GM21367 (cell line): ENCODE results near the gene TAAR2.
"Not testable (repeated sequence)": the region's sequence is repeated elsewhere in the genome, so short reads cannot be mapped to it uniquely, and the experiment has no call there.

ENCODE experiments used
- ATAC-seq: cut with Tn5 transposase; IDR thresholded peaks from one replicate; pipeline ENCODE4 v1.9.1; 2021; ENCODE audit not compliant: unreplicated experiment

The TAAR2 gene, protein sequence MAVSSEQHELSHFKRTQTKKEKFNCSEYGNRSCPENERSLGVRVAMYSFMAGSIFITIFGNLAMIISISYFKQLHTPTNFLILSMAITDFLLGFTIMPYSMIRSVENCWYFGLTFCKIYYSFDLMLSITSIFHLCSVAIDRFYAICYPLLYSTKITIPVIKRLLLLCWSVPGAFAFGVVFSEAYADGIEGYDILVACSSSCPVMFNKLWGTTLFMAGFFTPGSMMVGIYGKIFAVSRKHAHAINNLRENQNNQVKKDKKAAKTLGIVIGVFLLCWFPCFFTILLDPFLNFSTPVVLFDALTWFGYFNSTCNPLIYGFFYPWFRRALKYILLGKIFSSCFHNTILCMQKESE

DNA sequence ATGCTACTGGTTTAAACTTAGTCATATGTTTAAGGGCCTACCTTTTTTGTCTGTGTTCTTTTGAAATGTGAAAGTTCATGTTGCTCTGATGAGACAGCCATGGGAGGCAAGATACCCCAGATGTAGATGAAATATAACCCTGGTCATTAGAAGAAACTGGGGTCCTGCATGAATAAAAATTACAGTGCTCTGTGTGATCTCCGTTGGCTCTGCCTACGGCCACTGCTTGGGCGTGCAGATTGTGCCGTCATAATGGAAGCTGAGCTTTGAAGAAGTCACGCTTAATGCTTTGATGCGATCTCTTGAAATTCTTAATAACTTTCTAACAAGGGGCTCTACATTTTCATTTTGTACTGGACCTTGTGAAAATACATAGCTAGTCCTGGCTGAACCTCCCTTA is at the start of gene TAAR2:
Gene TAAR2 (minus strand): TSS at position 101 of the 400 bp plus-strand sequence. CDS start 0 bp downstream, at position 101.
- no peak for ATAC-seq

DNA sequence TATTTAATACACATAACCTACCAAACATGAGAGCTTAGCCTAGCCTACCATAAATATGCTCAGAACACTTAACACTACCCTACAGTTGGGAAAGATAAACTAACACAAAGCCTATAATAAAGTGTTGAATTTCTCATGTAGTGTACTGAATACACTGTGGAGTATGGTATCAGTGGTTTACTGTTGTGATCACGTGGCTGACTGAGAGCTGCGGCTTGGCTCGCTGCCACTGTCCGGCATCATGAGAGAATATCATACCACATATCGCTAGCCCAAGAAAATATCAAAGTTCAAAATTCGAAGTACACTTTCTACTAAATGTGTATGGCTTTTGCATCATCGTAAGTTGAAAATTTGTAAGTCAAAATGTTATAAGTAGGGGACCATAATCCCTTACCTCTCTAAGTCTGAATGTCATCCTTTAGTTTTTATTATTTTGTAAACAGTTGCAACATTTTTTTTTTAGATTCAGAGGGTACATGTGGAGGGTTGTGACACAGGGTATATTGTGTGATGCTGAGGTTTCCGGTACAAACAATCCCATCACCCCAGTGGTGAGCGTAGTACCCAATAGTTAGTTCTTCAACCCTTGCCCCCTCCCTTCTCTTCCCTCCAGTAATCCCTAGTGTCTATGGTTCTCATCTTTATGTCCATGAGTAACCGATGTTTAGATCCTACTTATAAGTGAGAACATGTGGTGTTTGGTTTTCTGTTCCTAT is 49.5 kb upstream of the TAAR2 start:
- ATAC-seq = no peak

DNA sequence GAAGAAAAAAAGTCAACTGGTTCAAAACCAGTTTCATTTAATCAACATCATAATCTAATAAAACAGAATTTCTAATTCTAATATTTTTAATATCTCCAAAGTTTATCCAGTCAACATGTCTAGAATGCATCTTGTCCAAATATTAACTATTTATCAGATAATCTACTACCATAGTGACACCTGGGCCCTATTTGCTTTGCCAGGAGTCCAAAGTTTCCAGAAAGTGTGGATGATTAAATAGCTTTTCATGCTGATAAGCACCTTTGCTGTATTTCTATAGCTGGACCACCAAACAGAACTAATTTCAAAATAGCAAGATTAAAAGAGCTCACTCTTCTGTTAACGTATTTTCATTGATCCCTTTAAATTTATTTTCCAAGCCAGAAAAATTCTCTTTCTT is 47.2 kb upstream of the TAAR2 start:
- no peak for ATAC-seq

DNA sequence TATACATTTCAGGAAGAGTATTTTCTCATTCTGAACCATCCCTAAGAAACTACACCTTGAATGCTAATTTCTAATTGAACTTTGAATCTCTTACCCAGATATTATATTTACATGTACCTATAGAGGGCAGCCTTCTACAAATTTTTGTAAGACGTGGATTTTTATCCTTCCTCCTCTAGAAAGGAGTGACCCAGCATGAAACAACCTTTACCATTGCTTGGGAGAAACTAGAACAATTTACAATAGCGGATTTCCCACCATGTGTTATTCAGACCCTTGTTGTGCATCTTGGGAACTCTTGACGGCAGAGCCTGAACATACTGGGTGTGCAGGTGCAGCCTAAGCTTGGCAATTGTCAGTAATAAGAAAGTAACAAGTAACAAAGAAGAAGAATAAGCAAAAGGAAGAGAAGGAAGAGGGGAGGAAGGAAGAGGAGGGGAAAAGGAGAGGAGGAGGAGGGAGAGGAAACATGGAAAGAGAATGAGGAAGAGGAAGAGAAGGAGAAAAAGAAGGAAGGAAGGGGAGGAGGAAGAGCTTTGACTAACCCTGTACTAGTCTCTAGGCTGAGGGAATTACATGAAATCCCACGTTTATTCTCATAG is 45.7 kb upstream of the TAAR2 start:
- ATAC-seq = no peak

DNA sequence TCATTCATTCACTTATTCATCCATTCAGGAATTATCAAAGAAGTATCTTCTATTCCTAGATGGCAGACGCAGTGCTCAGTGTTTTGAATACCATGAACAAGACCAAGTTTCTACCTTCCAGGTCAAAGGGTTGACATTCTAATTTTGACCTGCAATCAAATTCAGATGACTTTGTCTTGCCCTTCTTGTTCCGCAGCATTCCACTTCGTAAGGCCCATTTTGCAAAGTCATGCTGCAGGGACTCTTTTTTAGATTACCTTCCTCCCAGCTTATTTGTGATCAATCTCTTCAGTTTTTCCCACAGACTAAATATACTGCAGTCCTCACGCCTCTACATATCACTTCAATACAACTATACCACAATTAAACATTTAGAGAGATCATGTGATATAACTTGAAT is 42.0 kb upstream of the TAAR2 start:
- no peak for ATAC-seq

DNA sequence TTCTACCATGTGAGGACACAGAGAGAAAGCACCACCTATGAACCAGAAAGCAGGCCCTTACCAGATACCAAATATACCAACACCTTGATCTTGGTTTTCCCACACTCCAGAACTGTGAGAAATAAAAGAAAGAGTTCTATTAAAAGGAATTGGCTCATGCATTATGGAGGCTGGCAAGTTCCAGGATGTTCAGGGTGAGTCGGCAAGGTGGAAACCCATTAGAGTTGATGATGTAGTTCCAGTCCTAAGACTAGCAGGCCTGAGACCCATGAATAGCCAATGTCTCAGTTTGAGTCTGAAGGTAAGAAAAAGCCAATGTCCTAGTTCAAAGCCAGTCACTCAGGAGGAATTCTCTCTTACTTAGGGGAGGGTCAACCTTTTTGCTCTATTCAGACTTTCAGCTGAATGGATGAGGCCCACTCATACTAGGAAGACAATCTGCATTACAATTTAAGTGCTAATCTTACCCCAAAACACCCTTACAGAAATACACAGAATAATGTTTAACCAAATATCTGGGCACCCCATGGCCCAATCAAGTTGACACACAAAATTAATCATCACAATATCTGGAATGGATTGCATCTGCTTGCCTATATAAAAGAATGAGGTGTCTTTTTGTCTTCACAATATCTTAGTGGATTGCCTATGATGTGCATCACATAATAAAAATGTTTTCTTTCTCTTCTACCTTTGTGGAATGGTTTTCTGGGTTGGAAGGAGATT is 40.4 kb upstream of the TAAR2 start:
- no peak for ATAC-seq

DNA sequence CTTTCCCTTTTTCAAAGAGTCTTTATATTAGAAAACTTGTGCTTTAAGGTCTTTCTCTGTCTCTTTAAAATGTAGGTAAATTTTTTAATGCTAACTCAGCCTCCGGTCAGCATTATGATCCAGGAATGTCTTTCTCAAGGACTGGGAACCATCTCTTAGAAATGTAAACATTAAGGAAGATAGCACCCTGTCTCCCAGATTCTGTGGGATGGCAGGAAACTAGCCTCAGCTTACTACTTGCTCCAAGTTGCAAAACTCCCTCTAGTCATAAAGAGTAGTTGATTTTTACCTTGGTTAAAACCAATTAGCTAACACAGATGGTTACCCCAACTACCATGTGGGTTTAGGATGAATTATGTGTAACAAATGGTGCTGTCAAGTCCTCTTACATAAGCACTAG is 39.6 kb upstream of the TAAR2 start:
- no peak for ATAC-seq

DNA sequence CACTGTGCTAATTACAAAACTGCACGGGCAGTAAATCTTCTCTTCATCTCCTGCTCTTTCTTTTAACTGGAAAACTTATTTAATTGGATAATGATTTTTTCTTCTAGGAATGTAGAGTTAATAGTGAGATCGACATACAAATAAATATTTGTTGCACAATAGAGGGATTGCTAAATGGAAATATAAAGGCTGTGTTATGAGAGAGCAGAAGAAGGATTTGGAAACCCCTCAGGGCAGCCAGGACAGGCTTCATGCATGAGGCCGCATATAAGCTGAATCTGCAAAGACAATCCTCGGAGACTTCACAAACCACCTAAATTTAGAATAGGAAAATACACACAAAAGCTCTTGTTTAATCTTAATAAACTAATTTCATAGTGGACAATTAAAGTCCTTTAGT is 37.8 kb upstream of the TAAR2 start:
- no peak for ATAC-seq

DNA sequence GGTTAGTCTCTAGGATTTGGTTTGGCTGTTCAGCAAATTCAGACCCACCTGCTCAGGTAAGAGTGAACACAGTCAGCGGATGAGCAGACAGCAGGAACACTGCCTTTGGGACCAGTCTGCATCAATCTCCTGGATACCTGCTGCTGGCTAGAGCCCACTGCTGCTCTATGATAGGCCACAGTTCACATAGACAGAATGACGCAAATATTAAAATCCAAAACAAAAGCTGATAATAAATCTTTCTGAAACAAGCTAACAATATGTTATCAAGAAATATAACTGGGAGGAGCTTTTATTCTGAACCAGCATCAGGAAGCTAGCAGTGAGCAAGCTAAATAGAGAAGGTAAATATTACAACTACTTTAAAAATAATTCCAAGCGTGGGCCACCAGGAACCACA is 35.0 kb upstream of the TAAR2 start, which contains the start of gene TAAR1:
Gene TAAR1 (minus strand): TSS at position 101 of the 400 bp plus-strand sequence. CDS start 13,179 bp downstream, outside the sequence.
- no peak for ATAC-seq

DNA sequence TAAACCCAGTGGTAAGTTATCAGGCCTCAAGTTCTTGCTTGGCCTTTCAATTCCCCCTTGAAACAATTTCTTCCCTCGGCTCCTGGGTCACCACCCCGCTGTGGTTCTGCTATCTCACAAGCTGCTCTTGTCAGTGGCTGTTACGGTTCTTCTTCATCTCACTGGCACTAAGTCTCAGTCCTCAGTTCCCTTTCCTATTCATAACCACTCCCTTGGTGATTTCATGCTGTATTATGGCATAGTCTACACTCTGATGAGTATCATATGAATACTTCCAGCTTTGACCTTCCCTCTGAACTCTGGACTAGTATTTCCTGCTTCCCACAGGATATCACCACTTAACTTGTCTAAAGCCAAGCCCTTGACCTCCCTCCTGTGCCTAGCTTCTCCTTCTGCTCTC is 27.0 kb upstream of the TAAR2 start:
- peak; percentile 45 for ATAC-seq

DNA sequence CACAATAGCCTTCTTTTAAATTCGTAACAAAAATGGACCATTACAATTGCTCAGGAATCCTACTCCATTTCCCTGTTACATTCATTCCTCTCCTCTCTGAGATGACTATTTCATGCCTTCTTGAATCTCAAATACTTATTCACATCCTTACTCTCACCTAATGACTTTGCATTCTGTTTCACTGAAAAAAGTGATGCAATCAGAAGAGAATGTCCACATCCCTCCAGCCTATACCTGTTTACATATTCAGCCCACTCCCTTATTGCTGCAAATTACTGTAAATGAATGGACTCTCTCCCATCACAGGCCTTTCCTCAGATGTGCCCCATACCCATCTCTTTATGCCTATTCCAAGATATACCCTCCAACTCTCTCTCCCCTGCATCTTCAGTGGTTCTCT is 26.4 kb upstream of the TAAR2 start:
- no peak for ATAC-seq

DNA sequence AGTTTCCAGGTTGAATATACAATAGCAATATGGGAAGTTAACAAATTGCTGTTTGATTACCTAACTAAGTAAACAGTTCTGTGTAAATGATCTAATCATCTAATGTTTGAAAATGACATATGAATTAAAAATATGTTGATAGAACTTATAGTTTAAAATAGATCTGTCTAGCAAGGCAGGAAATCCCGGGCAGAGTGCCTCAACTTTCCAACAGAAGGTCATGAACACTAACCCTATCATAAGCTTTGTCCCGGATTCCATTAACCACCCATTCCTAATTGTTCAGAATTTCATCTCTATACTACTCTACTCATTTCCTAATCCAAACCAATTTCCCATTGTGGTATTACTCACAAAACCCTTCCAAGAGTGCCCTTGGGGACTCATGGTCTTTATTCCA is 24.8 kb upstream of the TAAR2 start:
- ATAC-seq = no peak

DNA sequence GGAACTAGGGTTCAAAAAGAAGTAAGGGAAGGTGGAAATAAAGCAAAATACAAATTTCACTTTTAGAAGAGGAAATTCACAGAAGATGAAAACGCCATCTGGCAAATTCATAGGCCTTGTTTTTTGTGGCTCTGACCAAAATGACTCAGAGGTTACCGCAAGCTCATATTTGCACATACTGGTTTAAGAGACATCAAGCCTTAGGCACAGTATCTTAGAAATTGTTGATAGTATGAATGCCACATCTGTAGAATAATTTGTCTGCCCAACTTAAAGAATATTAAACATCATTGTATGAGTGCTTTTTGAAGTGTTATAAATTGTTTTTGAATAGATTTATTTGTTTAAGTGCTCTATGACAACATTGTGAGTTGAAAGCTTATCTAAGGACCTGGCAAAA is 24.3 kb upstream of the TAAR2 start:
- ATAC-seq = peak; percentile 84

DNA sequence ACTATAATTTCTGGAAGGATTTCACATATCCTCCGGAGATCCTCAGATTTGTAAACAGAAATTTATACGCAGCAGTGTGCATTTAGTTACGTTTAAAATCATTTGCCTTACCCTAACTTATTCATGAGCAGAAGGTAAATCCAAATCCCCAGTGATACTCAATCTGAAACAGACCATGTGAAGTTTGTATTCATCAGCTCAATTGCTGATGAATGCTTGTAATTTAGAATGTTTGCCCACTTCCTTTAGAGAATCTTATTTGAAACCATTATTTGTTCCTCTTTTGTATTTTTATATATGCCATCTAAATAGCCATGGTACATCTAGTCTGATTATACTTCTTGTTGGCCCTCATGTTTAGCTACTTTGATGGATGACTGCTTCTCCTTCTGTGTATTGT is 19.5 kb upstream of the TAAR2 start:
- peak; percentile 37 for ATAC-seq

DNA sequence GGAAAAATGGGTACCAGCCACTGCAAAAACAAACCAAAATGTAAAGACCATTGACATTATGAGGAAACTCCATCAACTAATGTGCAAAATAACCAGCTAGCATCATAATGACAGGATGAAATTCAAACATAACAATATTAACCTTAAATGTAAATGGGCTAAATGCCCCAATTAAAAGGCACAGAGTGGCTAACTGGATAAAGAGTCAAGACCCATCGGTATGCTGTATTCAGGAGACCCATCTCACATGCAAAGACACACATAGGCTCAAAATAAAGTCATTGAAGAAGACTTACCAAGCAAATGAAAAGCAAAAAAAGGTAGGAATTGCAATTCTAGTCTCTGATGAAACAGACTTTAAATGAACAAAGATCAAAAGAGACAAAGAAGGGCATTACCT is 13.1 kb upstream of the TAAR2 start:
- ATAC-seq = not testable (repeated sequence)

DNA sequence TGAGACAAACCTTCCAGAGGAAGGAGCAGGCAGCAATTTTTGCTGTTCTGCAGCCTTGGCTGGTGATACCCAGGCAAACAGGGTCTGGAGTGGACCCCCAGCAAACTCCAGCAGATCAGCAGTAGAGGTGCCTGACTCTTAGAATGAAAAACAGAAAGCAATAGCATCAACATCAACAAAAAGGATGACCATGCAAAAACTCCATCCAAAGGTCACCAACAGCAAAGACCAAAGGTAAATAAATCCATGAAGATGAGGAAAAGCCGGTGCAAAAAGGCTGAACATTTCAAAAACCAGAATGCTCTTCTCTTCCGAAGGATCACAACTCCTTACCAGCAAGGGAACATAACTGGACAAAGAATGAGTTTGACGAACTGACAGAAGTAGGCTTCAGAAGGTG is 11.8 kb upstream of the TAAR2 start:
- not testable (repeated sequence) for ATAC-seq

DNA sequence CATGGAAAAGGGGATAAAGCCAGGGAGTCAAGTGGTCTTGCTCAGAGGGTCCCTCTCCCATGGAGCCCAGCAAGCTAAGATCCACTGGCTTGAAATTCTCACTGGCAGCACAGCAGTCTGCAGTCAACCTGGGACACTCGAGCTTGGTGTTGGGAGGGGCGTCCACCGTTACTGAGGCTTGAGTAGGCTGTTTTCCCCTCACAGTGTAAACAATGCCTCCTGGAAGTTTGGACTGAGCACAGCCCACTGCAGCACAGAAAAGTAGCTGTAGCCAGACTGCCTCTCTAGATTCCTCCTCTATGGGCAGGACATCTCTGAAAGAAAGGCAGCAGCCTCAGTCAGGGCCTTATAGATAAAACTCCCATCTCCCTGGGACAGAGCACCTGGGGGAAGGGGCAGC is 11.2 kb upstream of the TAAR2 start:
- not testable (repeated sequence) for ATAC-seq

DNA sequence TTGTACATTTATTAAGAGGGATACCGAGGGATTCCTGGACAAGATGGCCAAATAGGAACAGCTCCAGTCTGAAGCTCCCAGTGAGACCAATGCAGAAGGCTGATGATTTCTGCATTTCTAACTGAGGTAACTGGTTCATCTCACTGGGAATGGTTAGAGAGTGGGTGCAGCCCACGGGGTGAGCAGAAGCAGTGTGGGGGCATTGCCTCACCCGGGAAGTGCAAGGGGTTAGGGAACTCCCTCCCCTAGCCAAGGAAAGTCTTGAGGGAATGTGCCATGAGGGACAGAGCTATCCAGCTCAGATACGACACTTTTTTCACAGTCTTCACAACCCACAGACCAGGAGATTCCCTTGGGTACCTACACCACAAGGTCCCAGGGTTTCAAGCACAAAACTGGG is 10.7 kb upstream of the TAAR2 start:
- no peak for ATAC-seq

DNA sequence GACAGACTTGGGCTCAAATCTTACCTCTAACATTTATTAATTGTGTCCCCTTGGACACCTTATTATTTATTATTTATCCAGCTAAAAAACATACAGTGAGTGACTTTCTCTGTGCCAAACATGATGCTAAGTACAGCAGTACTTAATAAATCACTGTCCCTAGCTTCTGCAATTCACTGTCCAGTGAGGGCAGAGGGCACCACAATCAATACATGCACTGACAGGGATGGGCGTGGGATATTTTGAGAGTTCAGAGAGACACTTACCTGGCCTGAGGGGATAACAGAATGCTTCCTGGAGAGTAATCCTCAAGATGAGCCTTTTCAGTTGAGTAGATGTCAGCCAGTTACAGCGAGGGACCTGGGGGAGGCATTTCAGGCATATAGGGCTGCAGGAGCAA is 9.3 kb upstream of the TAAR2 start:
- ATAC-seq = no peak

DNA sequence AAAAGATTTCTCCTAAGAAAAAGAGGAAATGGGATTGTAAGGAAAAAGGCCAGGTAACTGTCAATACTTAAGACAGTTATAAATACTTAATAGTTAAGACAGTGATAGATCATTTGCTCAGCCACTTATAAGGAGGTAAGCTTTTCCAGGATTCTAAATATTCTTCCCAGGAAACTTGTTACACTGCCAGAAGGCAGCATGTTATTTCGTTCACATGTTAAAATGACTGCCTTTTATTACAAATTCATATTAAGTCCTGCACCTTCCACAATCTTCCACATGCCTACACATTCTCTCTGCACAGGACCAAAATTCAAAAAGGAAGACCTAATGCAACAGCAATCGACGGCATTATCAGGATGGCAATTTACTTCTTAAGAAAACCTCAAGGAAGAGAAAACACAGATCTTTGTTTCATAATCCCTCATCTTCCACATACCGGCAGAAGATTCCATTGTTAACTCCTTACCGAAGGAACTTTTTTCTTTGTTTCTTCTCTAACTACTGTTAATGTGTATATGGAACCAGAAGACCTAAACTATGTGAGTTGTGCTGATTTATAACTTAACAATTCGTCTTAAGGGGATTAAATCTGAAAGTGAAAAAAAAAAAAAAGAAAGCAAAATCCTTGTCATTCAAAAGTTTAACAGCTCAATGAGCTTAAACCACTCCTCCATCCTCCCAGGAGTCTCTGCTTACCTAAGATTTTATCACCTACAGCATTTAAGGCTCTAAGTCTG is 799 bp downstream of the TAAR2 start:
- ATAC-seq = no peak

DNA sequence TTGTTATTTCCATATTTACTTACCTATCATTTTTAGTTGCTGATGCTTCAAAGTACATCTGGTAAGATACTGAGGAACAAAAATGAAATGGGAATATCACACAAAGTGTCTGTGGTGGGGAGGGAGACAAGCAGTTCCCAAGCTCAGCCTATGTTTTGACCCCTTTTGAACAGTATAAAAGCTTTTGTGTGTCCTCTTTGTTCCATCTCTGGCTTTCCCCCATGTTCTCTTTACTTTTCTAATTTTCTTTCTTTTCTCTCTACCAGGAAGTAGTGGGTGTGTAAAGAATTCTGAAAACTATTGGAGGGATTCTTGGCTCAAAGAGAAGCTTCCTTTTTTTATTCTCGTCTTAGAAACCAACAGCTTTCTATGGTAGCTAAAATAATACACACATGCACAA is 7.4 kb downstream of the TAAR2 start:
- no peak for ATAC-seq
